CD4-positive, alpha-beta T cell (primary cell): ENCODE results near the gene ADCY2. TPM values are rescaled to one million over a fixed set of nuclear protein-coding genes. Genes with fewer than 3 reads are reported as not detected.

Experiments
- ATAC-seq: fragments of 200-7000 bp; cut with Tn5 transposase; one replicate; pipeline ENCODE4 v1.10.0; 2022; ENCODE audit warnings: mild to moderate bottlenecking; ENCODE audit not compliant: poor library complexity
- CTCF ChIA-PET: fragments of 350-600 bp; sonication (Branson Sonifier 250); formaldehyde crosslinking; loops from one replicate; lab custom pipeline; 2021; ENCODE audit warnings: antibody characterized with exemption, inconsistent platforms; lab: Charles Lee
- POLR2A ChIA-PET: fragments of 350-600 bp; sonication (Branson Sonifier 250); formaldehyde crosslinking; loops from one replicate; lab custom pipeline; 2021; ENCODE audit warnings: antibody characterized with exemption, inconsistent platforms; lab: Charles Lee
- DNase-seq, 14 experiments: peaks; one replicate each; pipeline ENCODE4 v3.0.0-alpha.2; 2013 to 2020; ENCODE audit warnings: mixed read lengths in 2 of 14
- H3K27ac ChIP-seq, 2 donors: one replicate each; pipeline versions ENCODE4 v1.5.1 to v1.7.0; 2013; ENCODE audit warnings: low read length in 2 of 2, low read depth in 1 of 2, mild to moderate bottlenecking in 1 of 2
- H3K27me3 ChIP-seq, 2 experiments: 1 replicate in 1 of 2; 2 replicates in 1 of 2; pipeline versions ENCODE4 v1.6.1 to v1.7.0; 2013; ENCODE audit warnings: low read length in 2 of 2, control low read depth in 1 of 2, mild to moderate bottlenecking in 1 of 2, moderate library complexity in 1 of 2; ENCODE audit not compliant: insufficient read depth in 2 of 2, control insufficient read depth in 1 of 2
- H3K36me3 ChIP-seq: one replicate; pipeline ENCODE4 v1.6.1; 2013; ENCODE audit warnings: low read length, control low read depth; ENCODE audit not compliant: insufficient read depth
- H3K4me1 ChIP-seq: one replicate; pipeline ENCODE4 v1.6.1; 2013; ENCODE audit warnings: low read length, control low read depth; ENCODE audit not compliant: insufficient read depth
- H3K4me3 ChIP-seq: one replicate; pipeline ENCODE4 v1.5.1; 2013; ENCODE audit warnings: mild to moderate bottlenecking, low read length, moderate library complexity
- H3K9me3 ChIP-seq, 2 experiments: 1 replicate in 1 of 2; 2 replicates in 1 of 2; pipeline versions ENCODE4 v1.6.1 to v1.7.0; 2013; ENCODE audit warnings: low read length in 2 of 2, mild to moderate bottlenecking in 2 of 2, control low read depth in 1 of 2, moderate library complexity in 1 of 2; ENCODE audit not compliant: control insufficient read depth in 1 of 2, insufficient read depth in 1 of 2
- H3K27ac Mint-ChIP-seq: one replicate; pipeline ENCODE4 v1.8.0; 2020; ENCODE audit warnings: mixed read lengths
- H3K27me3 Mint-ChIP-seq: one replicate; pipeline ENCODE4 v1.8.0; 2021; ENCODE audit warnings: mixed read lengths
- H3K36me3 Mint-ChIP-seq: one replicate; pipeline ENCODE4 v1.8.0; 2021; ENCODE audit warnings: low read depth, mixed read lengths
- H3K4me1 Mint-ChIP-seq: one replicate; pipeline ENCODE4 v1.8.0; 2021; ENCODE audit warnings: low read depth, mixed read lengths
- H3K4me3 Mint-ChIP-seq: one replicate; pipeline ENCODE4 v1.8.0; 2020; ENCODE audit warnings: mild to moderate bottlenecking, mixed read lengths
- H3K9me3 Mint-ChIP-seq: one replicate; pipeline ENCODE4 v1.8.0; 2020; ENCODE audit warnings: mixed read lengths
- intact Hi-C, 2 experiments: fragments of 100-400 bp; cut with DNase I in 1 of 2; cut with micrococcal nuclease in 1 of 2; formaldehyde crosslinking; loops; one replicate each; pipeline versions ENCODE4 v1.15.1 to v1.9.0; 2023 to 2025; cut with DNase I, micrococcal nuclease
- total RNA-seq, 174 experiments: library from RNA in 2 of 174; stranded (reverse) in 2 of 174; gene quantifications; one replicate each; pipeline ENCODE4 v1.2.3 and lab custom pipeline; 2021 to 2026
- TF ChIP-seq, protein P1 (sequence below): fragments of 200-600 bp; IDR thresholded peaks from one replicate; pipeline ENCODE4 v1.8.0; 2022; ENCODE audit warnings: antibody characterized with exemption, mild to moderate bottlenecking

Gene ADCY2
- total RNA-seq, 2 experiments from 2014 or later: not detected

DNA sequence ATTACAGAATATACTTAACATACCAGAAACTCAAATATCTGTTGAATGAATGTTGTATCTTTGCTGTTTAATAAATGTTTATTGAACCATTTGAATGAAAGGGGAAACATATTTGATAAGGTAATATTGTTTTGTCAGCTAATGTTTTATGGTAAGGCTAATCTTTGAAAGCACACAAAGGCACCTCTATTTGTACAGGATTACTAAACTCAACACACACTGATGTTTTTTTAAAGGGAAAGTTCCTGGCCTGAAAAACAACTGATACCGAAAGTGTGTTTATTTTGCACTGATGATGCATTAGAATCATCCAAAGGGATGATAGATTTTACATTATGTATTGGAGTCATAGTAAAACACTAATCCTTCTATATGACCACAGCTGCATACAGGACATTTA, 82.5 kb downstream of the ADCY2 start:
- H3K36me3 Mint-ChIP-seq: no peaks in the 10 kb centered on the region
- Histone ChIP-seq H3K4me3 (no peak overlapping the region), H3K27me3 (no peaks in the 10 kb centered on the region), H3K27ac (no peak overlapping the region), H3K36me3 (no peaks in the 10 kb centered on the region), H3K9me3 (peaks cover 0 to 8% of the 10 kb centered on the region in 2 experiments), H3K4me1 (no peaks in the 10 kb centered on the region)
- no peaks in the 10 kb centered on the region for H3K27me3 Mint-ChIP-seq
- no peaks in the 10 kb centered on the region for H3K9me3 Mint-ChIP-seq
- H3K4me1 Mint-ChIP-seq: no peaks in the 10 kb centered on the region
- H3K4me3 Mint-ChIP-seq: no peak overlapping the region
- DNase-seq (no peak), ATAC-seq (no peak)
- intact Hi-C loops: no loop called here
- ChIA-PET POLR2A (no interaction called here), CTCF (no interaction called here)
- TF ChIP-seq, protein P1, sequence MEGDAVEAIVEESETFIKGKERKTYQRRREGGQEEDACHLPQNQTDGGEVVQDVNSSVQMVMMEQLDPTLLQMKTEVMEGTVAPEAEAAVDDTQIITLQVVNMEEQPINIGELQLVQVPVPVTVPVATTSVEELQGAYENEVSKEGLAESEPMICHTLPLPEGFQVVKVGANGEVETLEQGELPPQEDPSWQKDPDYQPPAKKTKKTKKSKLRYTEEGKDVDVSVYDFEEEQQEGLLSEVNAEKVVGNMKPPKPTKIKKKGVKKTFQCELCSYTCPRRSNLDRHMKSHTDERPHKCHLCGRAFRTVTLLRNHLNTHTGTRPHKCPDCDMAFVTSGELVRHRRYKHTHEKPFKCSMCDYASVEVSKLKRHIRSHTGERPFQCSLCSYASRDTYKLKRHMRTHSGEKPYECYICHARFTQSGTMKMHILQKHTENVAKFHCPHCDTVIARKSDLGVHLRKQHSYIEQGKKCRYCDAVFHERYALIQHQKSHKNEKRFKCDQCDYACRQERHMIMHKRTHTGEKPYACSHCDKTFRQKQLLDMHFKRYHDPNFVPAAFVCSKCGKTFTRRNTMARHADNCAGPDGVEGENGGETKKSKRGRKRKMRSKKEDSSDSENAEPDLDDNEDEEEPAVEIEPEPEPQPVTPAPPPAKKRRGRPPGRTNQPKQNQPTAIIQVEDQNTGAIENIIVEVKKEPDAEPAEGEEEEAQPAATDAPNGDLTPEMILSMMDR: no peak
- no peak overlapping the region for H3K27ac Mint-ChIP-seq

DNA sequence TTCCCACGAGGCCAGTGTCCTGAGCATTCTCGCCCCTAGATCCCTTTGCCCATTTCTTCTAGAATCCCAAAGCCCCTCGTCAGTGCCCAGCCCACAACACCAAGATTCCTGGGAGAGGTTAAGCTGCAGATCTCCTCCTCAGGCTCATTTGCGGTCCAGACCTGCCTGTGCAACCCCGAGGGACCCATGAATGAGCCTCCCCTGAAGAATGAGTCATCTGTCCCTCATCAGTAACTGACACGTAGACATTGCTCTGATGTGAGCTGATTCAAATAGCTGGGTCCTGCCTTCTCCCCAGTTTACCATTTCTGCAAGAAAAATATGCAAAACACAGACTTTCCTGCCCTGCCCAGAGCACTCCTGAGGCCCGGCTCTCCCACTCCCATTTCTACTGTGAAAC, 92.8 kb downstream of the ADCY2 start:
- ATAC-seq (no peak), DNase-seq (no peak)
- H3K9me3 Mint-ChIP-seq: peaks cover 2% of the 10 kb centered on the region
- intact Hi-C loops: no loop called here
- H3K27me3 Mint-ChIP-seq: no peaks in the 10 kb centered on the region
- no peaks in the 10 kb centered on the region for H3K4me1 Mint-ChIP-seq
- H3K27ac Mint-ChIP-seq: no peak overlapping the region
- no peaks in the 10 kb centered on the region for H3K36me3 Mint-ChIP-seq
- no peak overlapping the region for H3K4me3 ChIP-seq
- no peak overlapping the region for H3K4me3 Mint-ChIP-seq
- ChIA-PET POLR2A (no interaction called here), CTCF (no interaction called here)
- peaks cover 0 to 5% of the 10 kb centered on the region in 2 experiments for H3K9me3 ChIP-seq
- TF ChIP-seq, protein P1: no peak
- H3K27me3 ChIP-seq: no peaks in the 10 kb centered on the region
- no peak overlapping the region for H3K27ac ChIP-seq
- H3K36me3 ChIP-seq: no peaks in the 10 kb centered on the region
- no peaks in the 10 kb centered on the region for H3K4me1 ChIP-seq

DNA sequence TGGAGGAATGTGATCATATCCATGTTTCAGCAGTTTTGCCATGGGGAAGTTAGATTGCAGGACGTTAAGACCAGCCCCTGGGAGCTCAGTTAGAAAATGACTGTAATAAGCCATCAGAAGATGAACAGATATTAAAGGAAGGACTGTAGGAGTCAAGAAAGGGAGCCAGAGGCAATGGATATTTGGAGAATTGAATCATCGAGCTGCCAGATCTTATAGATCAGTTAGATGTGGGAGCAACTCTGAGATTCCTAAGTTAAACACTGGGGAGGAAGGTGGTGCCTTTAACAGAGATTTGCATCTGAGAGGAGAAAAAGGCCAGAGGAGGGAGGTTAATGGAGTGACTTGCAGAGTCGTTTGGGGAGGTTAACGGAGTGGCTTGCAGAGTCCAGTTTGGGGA, 96.4 kb downstream of the ADCY2 start:
- H3K9me3 ChIP-seq: peaks cover 0 to 14% of the 10 kb centered on the region in 2 experiments
- no peaks in the 10 kb centered on the region for H3K9me3 Mint-ChIP-seq
- no peak overlapping the region for H3K27ac Mint-ChIP-seq
- TF ChIP-seq, protein P1: no peak
- ChIA-PET POLR2A (no interaction called here), CTCF (no interaction called here)
- H3K27me3 Mint-ChIP-seq: no peaks in the 10 kb centered on the region
- no peak overlapping the region for H3K4me3 Mint-ChIP-seq
- no peaks in the 10 kb centered on the region for H3K36me3 ChIP-seq
- H3K4me1 Mint-ChIP-seq: no peaks in the 10 kb centered on the region
- no peaks in the 10 kb centered on the region for H3K27me3 ChIP-seq
- no peak overlapping the region for H3K27ac ChIP-seq
- no peak for ATAC-seq
- H3K4me1 ChIP-seq: no peaks in the 10 kb centered on the region
- intact Hi-C loops: no loop called here
- no peak overlapping the region for H3K4me3 ChIP-seq
- H3K36me3 Mint-ChIP-seq: no peaks in the 10 kb centered on the region
- DNase-seq: no peak
